CD14-positive monocyte (primary cell): Measurements from ENCODE around the gene CD3D. TPM values are rescaled to one million over a fixed set of nuclear protein-coding genes. Genes with fewer than 3 reads are reported as not detected.

Source experiments
- DNase-seq, 3 donors: peaks; one replicate each; pipeline ENCODE4 v3.0.0-alpha.2; 2011 to 2022
- H2AFZ ChIP-seq: 2 replicates; pipeline ENCODE4 v1.6.0; 2012; ENCODE audit warnings: mild to moderate bottlenecking, low read depth, low read length, inconsistent platforms; ENCODE audit not compliant: insufficient read depth, poor library complexity, severe bottlenecking
- H3K27ac ChIP-seq, 2 donors: 1 replicate in 1 of 2; 2 replicates in 1 of 2; pipeline ENCODE4 v1.5.1; 2012 to 2013; ENCODE audit warnings: low read length in 2 of 2, control low read depth in 1 of 2, inconsistent platforms in 1 of 2, low read depth in 1 of 2, mild to moderate bottlenecking in 1 of 2
- H3K27me3 ChIP-seq, 2 donors: one replicate each; pipeline versions ENCODE4 v1.6.0 to v1.6.1; 2011 to 2013; ENCODE audit warnings: low read length in 2 of 2; ENCODE audit not compliant: control insufficient read depth in 2 of 2, insufficient read depth in 2 of 2
- H3K36me3 ChIP-seq, 2 donors: replicated peaks in 1 of 2; 1 replicate in 1 of 2; 2 replicates in 1 of 2; pipeline versions ENCODE4 v1.5.1 to v1.6.1; 2012 to 2013; ENCODE audit warnings: low read length in 2 of 2, control low read depth in 1 of 2, inconsistent platforms in 1 of 2, mild to moderate bottlenecking in 1 of 2; ENCODE audit not compliant: insufficient read depth in 2 of 2, control insufficient read depth in 1 of 2
- H3K4me1 ChIP-seq, 2 donors: 1 replicate in 1 of 2; 2 replicates in 1 of 2; pipeline versions ENCODE4 v1.5.1 to v1.6.1; 2012 to 2013; ENCODE audit warnings: low read length in 2 of 2, control low read depth in 1 of 2, inconsistent platforms in 1 of 2, mild to moderate bottlenecking in 1 of 2, moderate library complexity in 1 of 2; ENCODE audit not compliant: insufficient read depth in 2 of 2, control insufficient read depth in 1 of 2
- H3K4me2 ChIP-seq: replicated peaks from 2 replicates; pipeline ENCODE3; 2012; ENCODE audit warnings: low read length, moderate library complexity, mild to moderate bottlenecking; ENCODE audit not compliant: poor library complexity, severe bottlenecking; ENCODE audit errors: extremely low read depth
- H3K4me3 ChIP-seq, 3 experiments: fragments of 200-600 bp in 1 of 3; sonication (generic) in 1 of 3; replicated peaks in 1 of 3; 1 replicate in 2 of 3; 2 replicates in 1 of 3; pipeline ENCODE4 v1.5.1; 2011 to 2013; ENCODE audit warnings: low read length in 3 of 3, mild to moderate bottlenecking in 3 of 3, control low read depth in 2 of 3, low read depth in 2 of 3, inconsistent platforms in 1 of 3, moderate library complexity in 1 of 3
- H3K79me2 ChIP-seq: 2 replicates; pipeline ENCODE4 v1.6.0; 2012; ENCODE audit warnings: mild to moderate bottlenecking, control low read depth, inconsistent platforms, low read length, moderate library complexity; ENCODE audit not compliant: insufficient read depth
- H3K9ac ChIP-seq: 2 replicates; pipeline ENCODE4 v1.6.0; 2017; ENCODE audit warnings: low read length, mild to moderate bottlenecking; ENCODE audit not compliant: insufficient read depth, poor library complexity, severe bottlenecking
- H3K9me3 ChIP-seq, 2 donors: replicated peaks in 1 of 2; 1 replicate in 1 of 2; 2 replicates in 1 of 2; pipeline versions ENCODE4 v1.5.1 to v1.6.1; 2012 to 2013; ENCODE audit warnings: low read length in 2 of 2, control low read depth in 1 of 2; ENCODE audit not compliant: control insufficient read depth in 1 of 2, insufficient read depth in 1 of 2
- H4K20me1 ChIP-seq: 2 replicates; pipeline ENCODE4 v1.6.0; 2012; ENCODE audit warnings: mild to moderate bottlenecking, low read length, control low read depth, moderate library complexity; ENCODE audit not compliant: insufficient read depth
- H3K27ac Mint-ChIP-seq, 7 donors: one replicate each; pipeline ENCODE4 v1.8.0; 2020; ENCODE audit warnings: mild to moderate bottlenecking in 7 of 7, mixed read lengths in 7 of 7, moderate library complexity in 6 of 7, inconsistent platforms in 2 of 7
- H3K27me3 Mint-ChIP-seq, 3 donors: one replicate each; pipeline ENCODE4 v1.8.0; 2021 to 2022; ENCODE audit warnings: low read depth in 3 of 3, mild to moderate bottlenecking in 3 of 3, mixed read lengths in 3 of 3, moderate library complexity in 3 of 3, inconsistent platforms in 1 of 3
- H3K36me3 Mint-ChIP-seq, 2 donors: one replicate each; pipeline ENCODE4 v1.8.0; 2020; ENCODE audit warnings: mixed read lengths in 2 of 2, inconsistent platforms in 1 of 2, mild to moderate bottlenecking in 1 of 2
- H3K4me1 Mint-ChIP-seq: one replicate; pipeline ENCODE4 v1.8.0; 2020; ENCODE audit warnings: mild to moderate bottlenecking, mixed read lengths
- H3K4me3 Mint-ChIP-seq, 2 donors: one replicate each; pipeline ENCODE4 v1.8.0; 2020; ENCODE audit warnings: mild to moderate bottlenecking in 2 of 2, mixed read lengths in 2 of 2, moderate library complexity in 1 of 2
- H3K9me3 Mint-ChIP-seq, 7 donors: one replicate each; pipeline ENCODE4 v1.8.0; 2020 to 2022; ENCODE audit warnings: mixed read lengths in 7 of 7, mild to moderate bottlenecking in 6 of 7, moderate library complexity in 6 of 7, inconsistent platforms in 2 of 7
- WGBS: methylation state at CpG from one replicate; pipeline ENCODE4 v1.1.5; 2013; ENCODE audit warnings: missing lambda C conversion rate; ENCODE audit not compliant: insufficient coverage; 5-methylcytosine and 5-hydroxymethylcytosine counted together
- intact Hi-C, 2 donors: fragments of 100-400 bp; cut with micrococcal nuclease; formaldehyde crosslinking; loops; one replicate each; pipeline versions ENCODE4 v1.15.0 to v1.15.1; 2023
- polyA plus RNA-seq, 3 donors: library from polyadenylated mRNA; depleted of rRNA in 1 of 3; unstranded in 2 of 3; stranded (reverse) in 1 of 3; fragments of 300-500 nt in 2 of 3; fragments of >200 nt in 1 of 3; fragmentation: Illumina TruSeq in 2 of 3; gene quantifications; 1 replicate in 2 of 3; 2 replicates in 1 of 3; pipeline ENCODE4 v1.2.3, GENCODE V29; 2012 to 2021
- TF ChIP-seq, protein P1 (sequence below): fragments of 200-600 bp; IDR thresholded peaks from one replicate; pipeline ENCODE4 v1.8.0; 2022; ENCODE audit warnings: antibody characterized with exemption, mild to moderate bottlenecking

The CD3D gene
- polyA plus RNA-seq, 3 donors = 2.2 to 3.1 TPM; not detected in 1

GRCh38 chr11:118338637-118339061 lies 3.9 kb downstream of the CD3D start:
- 71% methylated on average over 7 of the region's 7 CpGs for WGBS
- Histone ChIP-seq H4K20me1 (no peaks in the 10 kb centered on the region), H3K4me1 (no peaks in the 10 kb centered on the region), H3K79me2 (no peaks in the 10 kb centered on the region), H3K27ac (no peak overlapping the region), H3K36me3 (no peaks in the 10 kb centered on the region), H3K27me3 (no peaks in the 10 kb centered on the region), H3K4me2 (no peak overlapping the region), H3K4me3 (no peak overlapping the region), H3K9ac (no peak overlapping the region), H3K9me3 (no peaks in the 10 kb centered on the region), H2AFZ (no peak overlapping the region)
- H3K27ac Mint-ChIP-seq = peak overlapping the region in 3 of 7 donors; percentile 2 to 85 (median 16)
- H3K4me1 Mint-ChIP-seq = no peaks in the 10 kb centered on the region
- no peaks in the 10 kb centered on the region for H3K9me3 Mint-ChIP-seq
- H3K36me3 Mint-ChIP-seq = no peaks in the 10 kb centered on the region
- no peak for DNase-seq
- peak overlapping the region in 1 of 2 donors; percentile 39 for H3K4me3 Mint-ChIP-seq
- intact Hi-C loops = no loop called here
- TF ChIP-seq, protein P1, sequence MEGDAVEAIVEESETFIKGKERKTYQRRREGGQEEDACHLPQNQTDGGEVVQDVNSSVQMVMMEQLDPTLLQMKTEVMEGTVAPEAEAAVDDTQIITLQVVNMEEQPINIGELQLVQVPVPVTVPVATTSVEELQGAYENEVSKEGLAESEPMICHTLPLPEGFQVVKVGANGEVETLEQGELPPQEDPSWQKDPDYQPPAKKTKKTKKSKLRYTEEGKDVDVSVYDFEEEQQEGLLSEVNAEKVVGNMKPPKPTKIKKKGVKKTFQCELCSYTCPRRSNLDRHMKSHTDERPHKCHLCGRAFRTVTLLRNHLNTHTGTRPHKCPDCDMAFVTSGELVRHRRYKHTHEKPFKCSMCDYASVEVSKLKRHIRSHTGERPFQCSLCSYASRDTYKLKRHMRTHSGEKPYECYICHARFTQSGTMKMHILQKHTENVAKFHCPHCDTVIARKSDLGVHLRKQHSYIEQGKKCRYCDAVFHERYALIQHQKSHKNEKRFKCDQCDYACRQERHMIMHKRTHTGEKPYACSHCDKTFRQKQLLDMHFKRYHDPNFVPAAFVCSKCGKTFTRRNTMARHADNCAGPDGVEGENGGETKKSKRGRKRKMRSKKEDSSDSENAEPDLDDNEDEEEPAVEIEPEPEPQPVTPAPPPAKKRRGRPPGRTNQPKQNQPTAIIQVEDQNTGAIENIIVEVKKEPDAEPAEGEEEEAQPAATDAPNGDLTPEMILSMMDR = no peak
- H3K27me3 Mint-ChIP-seq = peaks cover 2 to 4% (median 4%) of the 10 kb centered on the region in 3 donors

DNA sequence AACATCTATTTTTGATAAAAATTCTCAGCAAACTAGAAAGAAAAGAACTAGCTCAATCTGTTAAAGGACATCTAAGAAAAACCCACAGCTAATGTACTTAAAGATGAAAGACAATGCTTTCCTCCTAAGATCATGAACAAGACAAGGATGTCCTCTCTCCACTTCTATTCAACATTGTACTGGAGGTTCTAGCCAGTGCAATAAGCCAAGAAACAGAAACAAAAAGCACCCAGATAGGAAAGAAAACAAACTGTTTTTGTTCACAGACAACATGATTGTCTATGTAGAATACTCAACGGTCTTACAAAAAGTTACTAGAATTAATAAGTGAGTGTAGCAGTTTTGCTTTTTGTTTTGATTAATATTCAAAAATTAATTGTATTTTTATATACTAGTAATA lies 7.8 kb downstream of the CD3D start:
- H3K9me3 Mint-ChIP-seq = peaks cover 0 to 6% (median 3%) of the 10 kb centered on the region in 7 donors
- H3K27ac Mint-ChIP-seq = no peak overlapping the region
- no peak for DNase-seq
- H3K9me3 ChIP-seq = no peaks in the 10 kb centered on the region
- H4K20me1 ChIP-seq = no peaks in the 10 kb centered on the region
- no peaks in the 10 kb centered on the region for H3K36me3 ChIP-seq
- no peaks in the 10 kb centered on the region for H3K36me3 Mint-ChIP-seq
- no peaks in the 10 kb centered on the region for H3K4me1 Mint-ChIP-seq
- no peak overlapping the region for H3K4me2 ChIP-seq
- TF ChIP-seq, protein P1 = no peak
- H3K4me3 ChIP-seq = no peak overlapping the region
- H3K27me3 Mint-ChIP-seq = peaks cover 2 to 4% (median 2%) of the 10 kb centered on the region in 3 donors
- H3K4me1 ChIP-seq = no peaks in the 10 kb centered on the region
- no peaks in the 10 kb centered on the region for H3K79me2 ChIP-seq
- no peak overlapping the region for H3K9ac ChIP-seq
- H3K4me3 Mint-ChIP-seq = no peak overlapping the region
- intact Hi-C loops = no loop called here
- H3K27me3 ChIP-seq = no peaks in the 10 kb centered on the region
- no CpG with 5 or more reads among the region's 1 CpG for WGBS
- no peak overlapping the region for H2AFZ ChIP-seq
- no peak overlapping the region for H3K27ac ChIP-seq
